ENCODE data around the gene OSM. TPM values are rescaled to one million over a fixed set of nuclear protein-coding genes. Genes with fewer than 3 reads are reported as not detected.

The OSM gene
- total RNA-seq (2014; rRNA removed), result not detected in 2 replicates
- polyA plus RNA-seq (2012), result not detected

GRCh38 chr22:30266445-30267381, at the start of gene OSM:
TSS of gene OSM (minus strand) at chr22:30266851. CDS start at chr22:30266799, 52 bp downstream.
- DNase-seq (ENCODE audit: low read depth), result no peak

GRCh38 chr22:30315962-30316576, 49.4 kb upstream of the OSM start:
- no peak for DNase-seq (ENCODE audit: low read depth)

GRCh38 chr22:30314915-30315314, 48.3 kb upstream of the OSM start:
- no peak for DNase-seq (ENCODE audit: low read depth)

GRCh38 chr22:30313527-30314363, 47.1 kb upstream of the OSM start:
- no peak for DNase-seq (ENCODE audit: low read depth)

- peak; percentile 88 for DNase-seq (ENCODE audit: low read depth)
Measured at GRCh38 chr22:30312053-30312452, 45.4 kb upstream of the OSM start.

GRCh38 chr22:30310881-30311771, 44.5 kb upstream of the OSM start:
- no peak for DNase-seq (ENCODE audit: low read depth)

GRCh38 chr22:30309951-30310741, 43.5 kb upstream of the OSM start:
- DNase-seq (ENCODE audit: low read depth), result no peak

- peak; percentile 70 for DNase-seq (ENCODE audit: low read depth)
Measured at GRCh38 chr22:30308518-30309230, 42.0 kb upstream of the OSM start.

- no peak for DNase-seq (ENCODE audit: low read depth)
Measured at GRCh38 chr22:30308093-30308492, 41.4 kb upstream of the OSM start.

- no peak for DNase-seq (ENCODE audit: low read depth)
Measured at GRCh38 chr22:30307041-30307574, 40.5 kb upstream of the OSM start.

GRCh38 chr22:30306627-30307011, 40.0 kb upstream of the OSM start:
- DNase-seq (ENCODE audit: low read depth), result no peak

- DNase-seq (ENCODE audit: low read depth), result no peak
Measured at GRCh38 chr22:30305906-30306626, 39.4 kb upstream of the OSM start.

GRCh38 chr22:30305519-30305905, 38.9 kb upstream of the OSM start:
- DNase-seq (ENCODE audit: low read depth), result no peak

- DNase-seq (ENCODE audit: low read depth), result no peak
Measured at GRCh38 chr22:30304495-30305244, 38.0 kb upstream of the OSM start.

- DNase-seq (ENCODE audit: low read depth), result peak; percentile 77
Measured at GRCh38 chr22:30302810-30303138, 36.1 kb upstream of the OSM start.

- DNase-seq (ENCODE audit: low read depth), result peak; percentile 89
Measured at GRCh38 chr22:30301995-30302809, 35.6 kb upstream of the OSM start.

GRCh38 chr22:30299322-30299721, 32.7 kb upstream of the OSM start:
- DNase-seq (ENCODE audit: low read depth), result no peak

Measured in LHCN-M2 (cell line).